Trophoblast cell (in vitro differentiated cells and primary cell): ENCODE measurements around the gene TXNDC2.

ENCODE experiments used
- DNase-seq, 2 donors: peaks; one replicate each; pipeline ENCODE4 v3.0.0-alpha.2; 2016
- H2AFZ ChIP-seq: 2 replicates; pipeline ENCODE4 v1.6.1; 2013; ENCODE audit warnings: low read length, moderate library complexity, mild to moderate bottlenecking; ENCODE audit not compliant: insufficient read depth, poor library complexity
- H2AK5ac ChIP-seq: 2 replicates; pipeline ENCODE4 v1.6.1; 2013; ENCODE audit warnings: mild to moderate bottlenecking, low read length
- H2BK120ac ChIP-seq: 2 replicates; pipeline ENCODE4 v1.6.1; 2013; ENCODE audit warnings: low read length, mild to moderate bottlenecking, moderate library complexity; ENCODE audit not compliant: insufficient read depth, poor library complexity
- H2BK12ac ChIP-seq: 2 replicates; pipeline ENCODE4 v1.6.1; 2013; ENCODE audit warnings: mild to moderate bottlenecking, low read length, moderate library complexity
- H2BK5ac ChIP-seq: 2 replicates; pipeline ENCODE4 v1.6.1; 2013; ENCODE audit warnings: low read length, low read depth, moderate library complexity, mild to moderate bottlenecking; ENCODE audit not compliant: poor library complexity
- H3K14ac ChIP-seq: 2 replicates; pipeline ENCODE4 v1.6.1; 2013; ENCODE audit warnings: mild to moderate bottlenecking, low read length
- H3K18ac ChIP-seq: 2 replicates; pipeline ENCODE4 v1.6.1; 2013; ENCODE audit warnings: mild to moderate bottlenecking, low read length
- H3K23ac ChIP-seq: 2 replicates; pipeline ENCODE4 v1.6.1; 2013; ENCODE audit warnings: low read length
- H3K27ac ChIP-seq: 2 replicates; pipeline ENCODE4 v1.5.1; 2013; ENCODE audit warnings: low read depth, mild to moderate bottlenecking, inconsistent platforms, low read length, moderate library complexity
- H3K27me3 ChIP-seq: 2 replicates; pipeline ENCODE4 v1.6.1; 2013; ENCODE audit warnings: inconsistent platforms, mild to moderate bottlenecking, low read length, moderate library complexity; ENCODE audit not compliant: insufficient read depth
- H3K36me3 ChIP-seq, 2 experiments: 1 replicate in 1 of 2; 2 replicates in 1 of 2; pipeline ENCODE4 v1.6.1; 2013; ENCODE audit warnings: low read length in 2 of 2, mild to moderate bottlenecking in 2 of 2, moderate library complexity in 1 of 2; ENCODE audit not compliant: insufficient read depth in 2 of 2, control insufficient read depth in 1 of 2
- H3K4ac ChIP-seq: 2 replicates; pipeline ENCODE4 v1.6.1; 2013; ENCODE audit warnings: low read depth, mild to moderate bottlenecking, low read length, moderate library complexity
- H3K4me1 ChIP-seq, 2 experiments: 1 replicate in 1 of 2; 2 replicates in 1 of 2; pipeline ENCODE4 v1.6.1; 2013; ENCODE audit warnings: low read length in 2 of 2, mild to moderate bottlenecking in 2 of 2, moderate library complexity in 1 of 2; ENCODE audit not compliant: insufficient read depth in 2 of 2, control insufficient read depth in 1 of 2
- H3K4me2 ChIP-seq: 2 replicates; pipeline ENCODE4 v1.6.1; 2013; ENCODE audit warnings: inconsistent platforms, mild to moderate bottlenecking, low read length, moderate library complexity
- H3K4me3 ChIP-seq: 2 replicates; pipeline ENCODE4 v1.5.1; 2013; ENCODE audit warnings: mild to moderate bottlenecking, low read depth, low read length, inconsistent platforms
- H3K79me1 ChIP-seq: one replicate; pipeline ENCODE4 v1.6.1; 2013; ENCODE audit warnings: low read length
- H3K79me2 ChIP-seq: 2 replicates; pipeline ENCODE4 v1.6.1; 2013; ENCODE audit warnings: low read length, mild to moderate bottlenecking; ENCODE audit not compliant: control insufficient read depth, insufficient read depth, poor library complexity
- H3K9ac ChIP-seq: 2 replicates; pipeline ENCODE4 v1.6.1; 2013; ENCODE audit warnings: mild to moderate bottlenecking, low read length
- H3K9me3 ChIP-seq: 2 replicates; pipeline ENCODE4 v1.6.1; 2013; ENCODE audit warnings: low read depth, mild to moderate bottlenecking, control low read depth, inconsistent platforms, low read length; ENCODE audit not compliant: insufficient read depth
- H4K12ac ChIP-seq: 2 replicates; pipeline ENCODE4 v1.6.1; 2013; ENCODE audit warnings: low read depth, mild to moderate bottlenecking, low read length, moderate library complexity
- H4K8ac ChIP-seq: 2 replicates; pipeline ENCODE4 v1.6.1; 2013; ENCODE audit warnings: low read depth, mild to moderate bottlenecking, low read length, moderate library complexity
- H4K91ac ChIP-seq: one replicate; pipeline ENCODE4 v1.6.1; 2013; ENCODE audit warnings: low read depth, mild to moderate bottlenecking, low read length, moderate library complexity
- WGBS: extraction: QIAGEN DNeasy Blood & Tissue Kit; methylation state at CpG from one replicate; pipeline ENCODE4 v1.1.7; 2013; ENCODE audit warnings: missing lambda C conversion rate; ENCODE audit not compliant: insufficient read length, insufficient coverage; ENCODE audit errors: extremely low coverage; 5-methylcytosine and 5-hydroxymethylcytosine counted together

TXNDC2 gene

GRCh38 chr18:9925369-9925768 lies 39.6 kb downstream of the TXNDC2 start:
- Histone ChIP-seq H4K8ac (no peak overlapping the region), H2BK5ac (no peak overlapping the region), H3K14ac (no peak overlapping the region), H3K79me1 (no peaks in the 10 kb centered on the region), H3K9ac (no peak overlapping the region), H3K27ac (no peak overlapping the region), H3K27me3 (no peaks in the 10 kb centered on the region), H3K18ac (no peak overlapping the region), H3K4me1 (peaks cover 4 to 12% of the 10 kb centered on the region in 2 experiments), H2AK5ac (no peak overlapping the region), H3K79me2 (peaks cover 6% of the 10 kb centered on the region), H3K36me3 (no peaks in the 10 kb centered on the region), H4K91ac (no peak overlapping the region), H2BK12ac (no peak overlapping the region), H4K12ac (no peak overlapping the region), H2BK120ac (no peak overlapping the region), H3K4ac (no peak overlapping the region), H3K9me3 (no peaks in the 10 kb centered on the region), H3K4me3 (no peak overlapping the region), H3K4me2 (no peak overlapping the region), H2AFZ (no peak overlapping the region), H3K23ac (no peak overlapping the region)
- no CpG with 5 or more reads among the region's 1 CpG for WGBS
- DNase-seq = no peak

- Histone ChIP-seq H4K12ac (no peak overlapping the region), H4K8ac (no peak overlapping the region), H3K79me2 (peaks cover 4% of the 10 kb centered on the region), H3K27me3 (no peaks in the 10 kb centered on the region), H3K79me1 (no peaks in the 10 kb centered on the region), H3K27ac (no peak overlapping the region), H2BK12ac (no peak overlapping the region), H3K4ac (no peak overlapping the region), H3K4me3 (no peak overlapping the region), H4K91ac (no peak overlapping the region), H3K18ac (no peak overlapping the region), H2AK5ac (no peak overlapping the region), H3K9ac (no peak overlapping the region), H3K4me2 (no peak overlapping the region), H3K23ac (no peak overlapping the region), H3K36me3 (no peaks in the 10 kb centered on the region), H3K4me1 (peaks cover 4 to 9% of the 10 kb centered on the region in 2 experiments), H2AFZ (no peak overlapping the region), H2BK120ac (no peak overlapping the region), H2BK5ac (no peak overlapping the region), H3K9me3 (no peaks in the 10 kb centered on the region), H3K14ac (no peak overlapping the region)
- WGBS = no CpG with 5 or more reads among the region's 4 CpGs
- DNase-seq = no peak
Observed at GRCh38 chr18:9925795-9926194, 40.0 kb downstream of the TXNDC2 start.

- H3K9ac ChIP-seq = no peak overlapping the region
- no CpG with 5 or more reads among the region's 2 CpGs for WGBS
- H4K12ac ChIP-seq = no peak overlapping the region
- no peaks in the 10 kb centered on the region for H3K27me3 ChIP-seq
- H2BK5ac ChIP-seq = no peak overlapping the region
- H4K8ac ChIP-seq = no peak overlapping the region
- H3K4me1 ChIP-seq = peaks cover 4 to 9% of the 10 kb centered on the region in 2 experiments
- H2BK120ac ChIP-seq = no peak overlapping the region
- H4K91ac ChIP-seq = no peak overlapping the region
- H3K4ac ChIP-seq = peak overlapping the region; percentile 11
- no peak overlapping the region for H3K4me3 ChIP-seq
- H3K9me3 ChIP-seq = no peaks in the 10 kb centered on the region
- H3K36me3 ChIP-seq = no peaks in the 10 kb centered on the region
- H2BK12ac ChIP-seq = no peak overlapping the region
- H3K23ac ChIP-seq = no peak overlapping the region
- H3K27ac ChIP-seq = no peak overlapping the region
- H3K14ac ChIP-seq = no peak overlapping the region
- no peak overlapping the region for H2AK5ac ChIP-seq
- no peak for DNase-seq
- H3K79me1 ChIP-seq = no peaks in the 10 kb centered on the region
- no peak overlapping the region for H3K4me2 ChIP-seq
- no peak overlapping the region for H3K18ac ChIP-seq
- H3K79me2 ChIP-seq = peaks cover 4% of the 10 kb centered on the region
- no peak overlapping the region for H2AFZ ChIP-seq
Observed at GRCh38 chr18:9926223-9926894, 40.6 kb downstream of the TXNDC2 start.

- Histone ChIP-seq H4K12ac (no peak overlapping the region), H2BK120ac (no peak overlapping the region), H2AK5ac (no peak overlapping the region), H3K36me3 (no peaks in the 10 kb centered on the region), H3K9ac (no peak overlapping the region), H3K4me1 (peaks cover 4 to 9% of the 10 kb centered on the region in 2 experiments), H3K27me3 (no peaks in the 10 kb centered on the region), H2AFZ (no peak overlapping the region), H4K8ac (no peak overlapping the region), H3K79me2 (peaks cover 3% of the 10 kb centered on the region), H3K18ac (no peak overlapping the region), H3K23ac (no peak overlapping the region), H3K9me3 (no peaks in the 10 kb centered on the region), H3K4ac (no peak overlapping the region), H2BK5ac (no peak overlapping the region), H3K4me2 (no peak overlapping the region), H3K14ac (no peak overlapping the region), H3K79me1 (no peaks in the 10 kb centered on the region), H4K91ac (no peak overlapping the region), H2BK12ac (no peak overlapping the region), H3K4me3 (no peak overlapping the region), H3K27ac (no peak overlapping the region)
- DNase-seq = no peak
- WGBS = no CpG with 5 or more reads among the region's 1 CpG
Observed at GRCh38 chr18:9926977-9927376, 41.2 kb downstream of the TXNDC2 start.
